ENCODE results near the gene ARAP3. TPM values are rescaled to one million over a fixed set of nuclear protein-coding genes. Genes with fewer than 3 reads are reported as not detected.
A peak's percentile ranks its signal among the peaks of the same experiment; 100 is the strongest.

ARAP3 gene
- total RNA-seq, 2 donors from 2014 or later, result 5.6 to 12.5 TPM

GRCh38 chr5:141704782-141705297 lies 22.8 kb upstream of the ARAP3 start:
- Histone ChIP-seq H3K36me3 (no peaks in the 10 kb centered on the region), H3K4me1 (peaks cover 0 to 18% of the 10 kb centered on the region in 2 donors), H3K4me3 (no peak overlapping the region), H3K9me3 (no peaks in the 10 kb centered on the region), H3K27me3 (no peaks in the 10 kb centered on the region), H3K27ac (no peak overlapping the region)
- no peak for DNase-seq (ENCODE audit: low spot score)
- no peak for TF ChIP-seq CTCF (IDR thresholded peaks at IDR 0.05)

GRCh38 chr5:141703133-141703561 lies 21.1 kb upstream of the ARAP3 start:
- no peak for DNase-seq (ENCODE audit: low spot score)
- no peak for TF ChIP-seq CTCF (IDR thresholded peaks at IDR 0.05)

GRCh38 chr5:141701360-141702119 lies 19.5 kb upstream of the ARAP3 start:
- Histone ChIP-seq H3K4me3 (peak overlapping the region in 1 of 2 donors; percentile 57), H3K9me3 (no peaks in the 10 kb centered on the region), H3K27me3 (no peaks in the 10 kb centered on the region), H3K36me3 (no peaks in the 10 kb centered on the region), H3K27ac (no peak overlapping the region), H3K4me1 (peaks cover 0 to 18% of the 10 kb centered on the region in 2 donors)
- no peak for TF ChIP-seq CTCF (IDR thresholded peaks at IDR 0.05)
- DNase-seq (ENCODE audit: low spot score), result no peak

More at GRCh38 chr5:141703133-141703561, 21.1 kb upstream of the ARAP3 start:
- Histone ChIP-seq H3K27me3 (no peaks in the 10 kb centered on the region), H3K27ac (no peak overlapping the region), H3K9me3 (no peaks in the 10 kb centered on the region), H3K36me3 (no peaks in the 10 kb centered on the region), H3K4me1 (peaks cover 0 to 18% of the 10 kb centered on the region in 2 donors), H3K4me3 (peak overlapping the region; percentile 33 to 57)

- Histone ChIP-seq H3K9me3 (no peaks in the 10 kb centered on the region), H3K36me3 (no peaks in the 10 kb centered on the region), H3K27me3 (no peaks in the 10 kb centered on the region), H3K27ac (no peak overlapping the region), H3K4me3 (no peak overlapping the region), H3K4me1 (peaks cover 0 to 30% of the 10 kb centered on the region in 2 donors)
- TF ChIP-seq CTCF (IDR thresholded peaks at IDR 0.05), result no peak
- no peak for DNase-seq (ENCODE audit: low spot score)
Measured at GRCh38 chr5:141697586-141697985, 15.6 kb upstream of the ARAP3 start.

GRCh38 chr5:141696431-141696830 lies 14.4 kb upstream of the ARAP3 start:
- Histone ChIP-seq H3K9me3 (no peaks in the 10 kb centered on the region), H3K27me3 (no peaks in the 10 kb centered on the region), H3K27ac (no peak overlapping the region), H3K36me3 (no peaks in the 10 kb centered on the region), H3K4me3 (no peak overlapping the region), H3K4me1 (peaks cover 0 to 23% of the 10 kb centered on the region in 2 donors)
- TF ChIP-seq CTCF (IDR thresholded peaks at IDR 0.05), result no peak
- no peak for DNase-seq (ENCODE audit: low spot score)
